A549 (cell line): Measurements from ENCODE around the gene SPAG5.

ENCODE experiments used
- CBX8 ChIP-seq: fragments of 200-600 bp; sonication (generic); IDR thresholded peaks from 2 replicates; pipeline ENCODE4 v1.6.1; 2016
- CEBPB ChIP-seq, 2 experiments: fragments of >200 bp in 1 of 2; sonication (Bioruptor Twin) in 1 of 2; formaldehyde crosslinking in 1 of 2; IDR thresholded peaks; 2 replicates each; pipeline ENCODE4 v1.6.1; 2012 to 2016
- JUN ChIP-seq, 2 experiments: fragments of >200 bp; sonication (Bioruptor Twin); formaldehyde crosslinking; IDR thresholded peaks; 2 replicates in 1 of 2; 3 replicates in 1 of 2; pipeline ENCODE4 v1.6.1; 2016 to 2017
- POLR2A ChIP-seq: IDR thresholded peaks from 2 replicates; pipeline ENCODE4 v1.6.1; 2012; ENCODE audit warnings: mild to moderate bottlenecking, low read length
- POLR2AphosphoS2 ChIP-seq: conservative IDR thresholded peaks from 2 replicates; pipeline ENCODE4 v1.6.1; 2012; ENCODE audit warnings: low read length, improper control_type of control experiment, inconsistent platforms
- RAD21 ChIP-seq, 2 experiments: fragments of >200 bp in 1 of 2; sonication (Bioruptor Twin) in 1 of 2; formaldehyde crosslinking in 1 of 2; IDR thresholded peaks in 1 of 2; conservative IDR thresholded peaks in 1 of 2; 2 replicates in 1 of 2; 3 replicates in 1 of 2; pipeline ENCODE4 v1.6.1; 2012 to 2018; ENCODE audit warnings: inconsistent platforms in 1 of 2
- SREBF2 ChIP-seq: fragments of 450-650 bp; IDR thresholded peaks from 2 replicates; pipeline ENCODE4 v1.6.1; 2014; ENCODE audit warnings: mild to moderate bottlenecking, moderate library complexity
- TF ChIP-seq, protein P1 (sequence below): fragments of >200 bp; sonication (Bioruptor Twin); formaldehyde crosslinking; IDR thresholded peaks from 3 replicates; pipeline ENCODE4 v1.6.1; 2016
- TF ChIP-seq, protein P2 (sequence below): fragments of 250-450 bp; sonication (Bioruptor Pico); IDR thresholded peaks from 2 replicates; pipeline ENCODE4 v1.5.0; 2021; ENCODE audit warnings: mild to moderate bottlenecking, moderate library complexity, borderline replicate concordance
- TF ChIP-seq, protein P3 (sequence below): fragments of 450-650 bp; IDR thresholded peaks from 2 replicates; pipeline ENCODE4 v1.6.1; 2014; ENCODE audit warnings: antibody characterized with exemption
- TF ChIP-seq, protein P4 (sequence below): fragments of 150-350 bp; IDR thresholded peaks from 2 replicates; pipeline ENCODE4 v1.6.1; 2014; ENCODE audit warnings: low read depth, mild to moderate bottlenecking, low read length
- TF ChIP-seq, protein P5 (sequence below): IDR thresholded peaks from 2 replicates; pipeline ENCODE4 v1.6.1; 2012
- TF ChIP-seq, protein P6 (sequence below): fragments of >200 bp; sonication (Bioruptor Twin); formaldehyde crosslinking; IDR thresholded peaks from 3 replicates; pipeline ENCODE4 v1.5.1; 2016

DNA sequence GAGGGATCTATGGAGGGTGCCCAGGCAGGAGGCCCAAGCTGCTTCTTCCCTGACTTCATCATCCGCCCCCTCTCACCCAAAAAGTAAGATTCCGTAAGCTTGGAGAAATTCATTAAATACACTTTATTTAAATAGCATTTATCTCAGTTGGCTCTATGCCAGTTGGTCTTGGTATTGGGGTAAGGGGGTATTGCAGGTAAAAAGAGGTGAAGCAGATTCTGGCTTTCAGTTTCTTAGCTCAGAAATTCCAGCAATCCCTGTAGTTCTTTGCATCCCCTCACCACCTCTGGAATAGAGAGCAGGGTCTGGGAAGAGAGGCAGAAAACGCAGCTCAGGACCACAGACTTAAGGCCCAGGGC, 21.4 kb downstream of the SPAG5 start:
- TF ChIP-seq RAD21 (conservative IDR thresholded peaks at IDR 0.05 in 1 of 2, IDR thresholded peaks at IDR 0.05 in 1 of 2) (no peak), JUN (IDR thresholded peaks at IDR 0.05) (no peak), POLR2AphosphoS2 (no peak), CEBPB (IDR thresholded peaks at IDR 0.05) (no peak), CBX8 (no peak), SREBF2 (no peak), POLR2A (no peak)
- TF ChIP-seq, protein P1, sequence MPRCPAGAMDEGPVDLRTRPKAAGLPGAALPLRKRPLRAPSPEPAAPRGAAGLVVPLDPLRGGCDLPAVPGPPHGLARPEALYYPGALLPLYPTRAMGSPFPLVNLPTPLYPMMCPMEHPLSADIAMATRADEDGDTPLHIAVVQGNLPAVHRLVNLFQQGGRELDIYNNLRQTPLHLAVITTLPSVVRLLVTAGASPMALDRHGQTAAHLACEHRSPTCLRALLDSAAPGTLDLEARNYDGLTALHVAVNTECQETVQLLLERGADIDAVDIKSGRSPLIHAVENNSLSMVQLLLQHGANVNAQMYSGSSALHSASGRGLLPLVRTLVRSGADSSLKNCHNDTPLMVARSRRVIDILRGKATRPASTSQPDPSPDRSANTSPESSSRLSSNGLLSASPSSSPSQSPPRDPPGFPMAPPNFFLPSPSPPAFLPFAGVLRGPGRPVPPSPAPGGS: no peak
- TF ChIP-seq, protein P2, sequence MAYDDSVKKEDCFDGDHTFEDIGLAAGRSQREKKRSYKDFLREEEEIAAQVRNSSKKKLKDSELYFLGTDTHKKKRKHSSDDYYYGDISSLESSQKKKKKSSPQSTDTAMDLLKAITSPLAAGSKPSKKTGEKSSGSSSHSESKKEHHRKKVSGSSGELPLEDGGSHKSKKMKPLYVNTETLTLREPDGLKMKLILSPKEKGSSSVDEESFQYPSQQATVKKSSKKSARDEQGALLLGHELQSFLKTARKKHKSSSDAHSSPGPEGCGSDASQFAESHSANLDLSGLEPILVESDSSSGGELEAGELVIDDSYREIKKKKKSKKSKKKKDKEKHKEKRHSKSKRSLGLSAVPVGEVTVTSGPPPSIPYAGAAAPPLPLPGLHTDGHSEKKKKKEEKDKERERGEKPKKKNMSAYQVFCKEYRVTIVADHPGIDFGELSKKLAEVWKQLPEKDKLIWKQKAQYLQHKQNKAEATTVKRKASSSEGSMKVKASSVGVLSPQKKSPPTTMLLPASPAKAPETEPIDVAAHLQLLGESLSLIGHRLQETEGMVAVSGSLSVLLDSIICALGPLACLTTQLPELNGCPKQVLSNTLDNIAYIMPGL (CRISPR knock-in tag): no peak
- TF ChIP-seq, protein P3, sequence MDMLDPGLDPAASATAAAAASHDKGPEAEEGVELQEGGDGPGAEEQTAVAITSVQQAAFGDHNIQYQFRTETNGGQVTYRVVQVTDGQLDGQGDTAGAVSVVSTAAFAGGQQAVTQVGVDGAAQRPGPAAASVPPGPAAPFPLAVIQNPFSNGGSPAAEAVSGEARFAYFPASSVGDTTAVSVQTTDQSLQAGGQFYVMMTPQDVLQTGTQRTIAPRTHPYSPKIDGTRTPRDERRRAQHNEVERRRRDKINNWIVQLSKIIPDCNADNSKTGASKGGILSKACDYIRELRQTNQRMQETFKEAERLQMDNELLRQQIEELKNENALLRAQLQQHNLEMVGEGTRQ: no peak
- TF ChIP-seq, protein P4, sequence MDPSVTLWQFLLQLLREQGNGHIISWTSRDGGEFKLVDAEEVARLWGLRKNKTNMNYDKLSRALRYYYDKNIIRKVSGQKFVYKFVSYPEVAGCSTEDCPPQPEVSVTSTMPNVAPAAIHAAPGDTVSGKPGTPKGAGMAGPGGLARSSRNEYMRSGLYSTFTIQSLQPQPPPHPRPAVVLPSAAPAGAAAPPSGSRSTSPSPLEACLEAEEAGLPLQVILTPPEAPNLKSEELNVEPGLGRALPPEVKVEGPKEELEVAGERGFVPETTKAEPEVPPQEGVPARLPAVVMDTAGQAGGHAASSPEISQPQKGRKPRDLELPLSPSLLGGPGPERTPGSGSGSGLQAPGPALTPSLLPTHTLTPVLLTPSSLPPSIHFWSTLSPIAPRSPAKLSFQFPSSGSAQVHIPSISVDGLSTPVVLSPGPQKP: no peak
- TF ChIP-seq, protein P5, sequence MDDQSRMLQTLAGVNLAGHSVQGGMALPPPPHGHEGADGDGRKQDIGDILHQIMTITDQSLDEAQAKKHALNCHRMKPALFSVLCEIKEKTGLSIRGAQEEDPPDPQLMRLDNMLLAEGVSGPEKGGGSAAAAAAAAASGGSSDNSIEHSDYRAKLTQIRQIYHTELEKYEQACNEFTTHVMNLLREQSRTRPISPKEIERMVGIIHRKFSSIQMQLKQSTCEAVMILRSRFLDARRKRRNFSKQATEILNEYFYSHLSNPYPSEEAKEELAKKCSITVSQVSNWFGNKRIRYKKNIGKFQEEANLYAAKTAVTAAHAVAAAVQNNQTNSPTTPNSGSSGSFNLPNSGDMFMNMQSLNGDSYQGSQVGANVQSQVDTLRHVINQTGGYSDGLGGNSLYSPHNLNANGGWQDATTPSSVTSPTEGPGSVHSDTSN: no peak
- TF ChIP-seq, protein P6, sequence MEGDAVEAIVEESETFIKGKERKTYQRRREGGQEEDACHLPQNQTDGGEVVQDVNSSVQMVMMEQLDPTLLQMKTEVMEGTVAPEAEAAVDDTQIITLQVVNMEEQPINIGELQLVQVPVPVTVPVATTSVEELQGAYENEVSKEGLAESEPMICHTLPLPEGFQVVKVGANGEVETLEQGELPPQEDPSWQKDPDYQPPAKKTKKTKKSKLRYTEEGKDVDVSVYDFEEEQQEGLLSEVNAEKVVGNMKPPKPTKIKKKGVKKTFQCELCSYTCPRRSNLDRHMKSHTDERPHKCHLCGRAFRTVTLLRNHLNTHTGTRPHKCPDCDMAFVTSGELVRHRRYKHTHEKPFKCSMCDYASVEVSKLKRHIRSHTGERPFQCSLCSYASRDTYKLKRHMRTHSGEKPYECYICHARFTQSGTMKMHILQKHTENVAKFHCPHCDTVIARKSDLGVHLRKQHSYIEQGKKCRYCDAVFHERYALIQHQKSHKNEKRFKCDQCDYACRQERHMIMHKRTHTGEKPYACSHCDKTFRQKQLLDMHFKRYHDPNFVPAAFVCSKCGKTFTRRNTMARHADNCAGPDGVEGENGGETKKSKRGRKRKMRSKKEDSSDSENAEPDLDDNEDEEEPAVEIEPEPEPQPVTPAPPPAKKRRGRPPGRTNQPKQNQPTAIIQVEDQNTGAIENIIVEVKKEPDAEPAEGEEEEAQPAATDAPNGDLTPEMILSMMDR: no peak
